T-cell (primary cell): Measurements from ENCODE around the gene CRTC3. TPM values are rescaled to one million over a fixed set of nuclear protein-coding genes. Genes with fewer than 3 reads are reported as not detected.
A peak's percentile ranks its signal among the peaks of the same experiment; 100 is the strongest.
"Not testable (repeated sequence)": the region's sequence is repeated elsewhere in the genome, so short reads cannot be mapped to it uniquely, and the experiment has no call there.

Experiments used
- ATAC-seq, 4 experiments: fragments of 200-7000 bp in 3 of 4; fragments of 150-1000 bp in 1 of 4; cut with Tn5 transposase; replicated peaks in 1 of 4; 1 replicate in 3 of 4; 2 replicates in 1 of 4; pipeline ENCODE4 v1.10.0; 2021; ENCODE audit warnings: moderate library complexity in 3 of 4, mild to moderate bottlenecking in 2 of 4, moderate number of reproducible peaks in 1 of 4
- CTCF ChIA-PET, 2 donors: fragments of 300-600 bp; sonication (Branson Sonifier 250); formaldehyde crosslinking; loops; one replicate each; lab custom pipeline; 2022; ENCODE audit warnings: antibody characterized with exemption in 2 of 2; lab: Charles Lee
- POLR2A ChIA-PET, 2 donors: fragments of 300-600 bp; sonication (Branson Sonifier 250); formaldehyde crosslinking; loops; one replicate each; lab custom pipeline; 2022; ENCODE audit warnings: antibody characterized with exemption in 2 of 2; lab: Charles Lee
- DNase-seq, 35 experiments: peaks; one replicate each; pipeline versions ENCODE4 v3.0.0 to v3.0.0-alpha.2; 2013 to 2023
- H3K27ac ChIP-seq: one replicate; pipeline ENCODE4 v1.5.1; 2013; ENCODE audit warnings: low read length
- H3K27me3 ChIP-seq, 2 experiments: replicated peaks in 1 of 2; 1 replicate in 1 of 2; 2 replicates in 1 of 2; pipeline versions ENCODE4 v1.6.1 to v1.7.0; 2013; ENCODE audit warnings: low read length in 1 of 2, mixed read lengths in 1 of 2; ENCODE audit not compliant: control insufficient read depth in 2 of 2, insufficient read depth in 2 of 2; ENCODE audit errors: extremely low read depth in 1 of 2
- H3K36me3 ChIP-seq, 2 donors: 1 replicate in 1 of 2; 2 replicates in 1 of 2; pipeline versions ENCODE4 v1.6.1 to v1.7.0; 2013; ENCODE audit warnings: low read length in 1 of 2; ENCODE audit not compliant: control insufficient read depth in 2 of 2, insufficient read depth in 1 of 2; ENCODE audit errors: extremely low read depth in 1 of 2
- H3K4me1 ChIP-seq, 2 experiments: 1 replicate in 1 of 2; 2 replicates in 1 of 2; pipeline versions ENCODE4 v1.6.1 to v1.7.0; 2013; ENCODE audit warnings: low read length in 2 of 2, mixed read lengths in 1 of 2; ENCODE audit not compliant: insufficient read depth in 2 of 2, control insufficient read depth in 1 of 2; ENCODE audit errors: extremely low read depth in 1 of 2
- H3K4me3 ChIP-seq, 2 donors: 1 replicate in 1 of 2; 2 replicates in 1 of 2; pipeline versions ENCODE4 v1.5.1 to v1.7.0; 2013; ENCODE audit warnings: mild to moderate bottlenecking in 2 of 2, low read length in 1 of 2, moderate library complexity in 1 of 2; ENCODE audit not compliant: control insufficient read depth in 1 of 2; ENCODE audit errors: extremely low read depth in 1 of 2
- H3K9me3 ChIP-seq: 2 replicates; pipeline ENCODE4 v1.7.0; 2013
- H3K27ac Mint-ChIP-seq, 2 donors: one replicate each; pipeline ENCODE4 v1.8.0; 2020 to 2021; ENCODE audit warnings: mild to moderate bottlenecking in 2 of 2, mixed read lengths in 2 of 2
- H3K27me3 Mint-ChIP-seq, 2 donors: one replicate each; pipeline ENCODE4 v1.8.0; 2021 to 2022; ENCODE audit warnings: mixed read lengths in 2 of 2
- H3K36me3 Mint-ChIP-seq: one replicate; pipeline ENCODE4 v1.8.0; 2021; ENCODE audit warnings: mixed read lengths
- H3K4me1 Mint-ChIP-seq, 3 donors: one replicate each; pipeline ENCODE4 v1.8.0; 2020 to 2022; ENCODE audit warnings: mixed read lengths in 3 of 3, mild to moderate bottlenecking in 1 of 3
- H3K4me3 Mint-ChIP-seq, 3 donors: one replicate each; pipeline ENCODE4 v1.8.0; 2020 to 2022; ENCODE audit warnings: mild to moderate bottlenecking in 3 of 3, mixed read lengths in 3 of 3, moderate library complexity in 3 of 3
- H3K9me3 Mint-ChIP-seq, 3 donors: one replicate each; pipeline ENCODE4 v1.8.0; 2020 to 2022; ENCODE audit warnings: mixed read lengths in 3 of 3
- WGBS: methylation state at CpG from one replicate; pipeline ENCODE4 v1.1.5; 2013; ENCODE audit warnings: missing lambda C conversion rate; ENCODE audit not compliant: insufficient coverage; 5-methylcytosine and 5-hydroxymethylcytosine counted together
- total RNA-seq, 35 experiments: library from RNA in 6 of 35; stranded (reverse) in 6 of 35; fragments of 120-200 nt in 1 of 35; gene quantifications; one replicate each; pipeline versions ENCODE4 v1.2.1 to v1.2.4 and lab custom pipeline; 2013 to 2026

CRTC3 gene
- total RNA-seq, 5 donors from 2014 or later (not counting 1 experiment from before 2014, with no cell fraction given), result 88.3 to 119 (median 89.1) TPM

GRCh38 chr15:90497376-90497775 is 32.3 kb upstream of the CRTC3 start:
- Mint-ChIP-seq H3K36me3 (peaks cover 65% of the 10 kb centered on the region), H3K4me3 (no peak overlapping the region), H3K27ac (no peak overlapping the region), H3K4me1 (peaks cover 14 to 16% (median 16%) of the 10 kb centered on the region in 3 donors), H3K9me3 (no peaks in the 10 kb centered on the region), H3K27me3 (no peaks in the 10 kb centered on the region)
- WGBS, result 100% methylated on average over 1 of the region's 3 CpGs
- ChIA-PET CTCF (interaction anchor here in 1 of 2 donors (0.6 kb wide), 1 partner anchor 52 kb away, joined by 6 read pairs; no protein-coding TSS in a partner anchor), POLR2A (interaction anchor here in 1 of 2 donors (0.5 kb wide), 1 partner anchor 345 kb away, joined by 4 read pairs; no protein-coding TSS in a partner anchor)
- no peaks in the 10 kb centered on the region for H3K9me3 ChIP-seq
- H3K27ac ChIP-seq, result no peak overlapping the region
- peaks cover 0 to 2% of the 10 kb centered on the region in 2 experiments for H3K4me1 ChIP-seq
- no peak overlapping the region for H3K4me3 ChIP-seq
- ATAC-seq (no peak), DNase-seq (no peak)
- H3K27me3 ChIP-seq, result no peaks in the 10 kb centered on the region
- H3K36me3 ChIP-seq, result peaks cover 7 to 79% of the 10 kb centered on the region in 2 donors

- ChIA-PET CTCF (interaction anchor here in 1 of 2 donors (0.6 kb wide), 1 partner anchor 53 kb away, joined by 6 read pairs; no protein-coding TSS in a partner anchor), POLR2A (interaction anchor here (0.5 to 0.6 kb wide), 3 partner anchors 45 to 345 kb away, joined by 3 to 4 read pairs (median 4); no protein-coding TSS in a partner anchor)
- H3K36me3 ChIP-seq, result peaks cover 7 to 77% of the 10 kb centered on the region in 2 donors
- DNase-seq, result no peak
- H3K27me3 Mint-ChIP-seq, result no peaks in the 10 kb centered on the region
- no peaks in the 10 kb centered on the region for H3K27me3 ChIP-seq
- peaks cover 0 to 2% of the 10 kb centered on the region in 2 experiments for H3K4me1 ChIP-seq
- H3K4me3 Mint-ChIP-seq, result no peak overlapping the region
- peaks cover 11 to 14% (median 13%) of the 10 kb centered on the region in 3 donors for H3K4me1 Mint-ChIP-seq
- H3K27ac Mint-ChIP-seq, result peak overlapping the region in 1 of 2 donors; percentile 37
- no peak overlapping the region for H3K4me3 ChIP-seq
- peaks cover 62% of the 10 kb centered on the region for H3K36me3 Mint-ChIP-seq
- WGBS, result 100% methylated on average over 1 of the region's 6 CpGs
- no peaks in the 10 kb centered on the region for H3K9me3 Mint-ChIP-seq
- no peak for ATAC-seq
- no peaks in the 10 kb centered on the region for H3K9me3 ChIP-seq
- no peak overlapping the region for H3K27ac ChIP-seq
Measured at GRCh38 chr15:90497912-90498311, 31.8 kb upstream of the CRTC3 start.

- no peak overlapping the region for H3K4me3 ChIP-seq
- H3K9me3 ChIP-seq, result no peaks in the 10 kb centered on the region
- Mint-ChIP-seq H3K27ac (peak overlapping the region in 1 of 2 donors; percentile 61), H3K4me1 (no peaks in the 10 kb centered on the region), H3K9me3 (no peaks in the 10 kb centered on the region), H3K36me3 (peaks cover 48% of the 10 kb centered on the region), H3K4me3 (no peak overlapping the region), H3K27me3 (no peaks in the 10 kb centered on the region)
- ATAC-seq, result no peak
- no peak overlapping the region for H3K27ac ChIP-seq
- ChIA-PET CTCF (no interaction called here), POLR2A (interaction anchor here in 1 of 2 donors (1.1 kb wide), 1 partner anchor 24 kb away, joined by 5 read pairs; no protein-coding TSS in a partner anchor)
- peaks cover 7 to 55% of the 10 kb centered on the region in 2 donors for H3K36me3 ChIP-seq
- no CpG with 5 or more reads among the region's 2 CpGs for WGBS
- H3K4me1 ChIP-seq, result no peaks in the 10 kb centered on the region
- no peak for DNase-seq
- H3K27me3 ChIP-seq, result no peaks in the 10 kb centered on the region
Measured at GRCh38 chr15:90500171-90500570, 29.6 kb upstream of the CRTC3 start.

- H3K4me1 Mint-ChIP-seq, result no peaks in the 10 kb centered on the region
- ChIA-PET POLR2A (interaction anchor here in 1 of 2 donors (0.6 kb wide), 1 partner anchor 29 kb away, joined by 3 read pairs; no protein-coding TSS in a partner anchor), CTCF (no interaction called here)
- Histone ChIP-seq H3K9me3 (no peaks in the 10 kb centered on the region), H3K27me3 (no peaks in the 10 kb centered on the region), H3K4me3 (no peak overlapping the region), H3K27ac (no peak overlapping the region), H3K36me3 (peaks cover 7 to 44% of the 10 kb centered on the region in 2 donors), H3K4me1 (no peaks in the 10 kb centered on the region)
- DNase-seq, result no peak
- no peak overlapping the region for H3K4me3 Mint-ChIP-seq
- no peaks in the 10 kb centered on the region for H3K27me3 Mint-ChIP-seq
- no CpG with 5 or more reads among the region's 4 CpGs for whole genome bisulfite sequencing
- peaks cover 41% of the 10 kb centered on the region for H3K36me3 Mint-ChIP-seq
- ATAC-seq, result no peak
- no peak overlapping the region for H3K27ac Mint-ChIP-seq
- H3K9me3 Mint-ChIP-seq, result no peaks in the 10 kb centered on the region
Measured at GRCh38 chr15:90501898-90502297, 27.8 kb upstream of the CRTC3 start.

GRCh38 chr15:90510781-90511180 is 18.9 kb upstream of the CRTC3 start:
- H3K36me3 ChIP-seq, H3K27me3 Mint-ChIP-seq, H3K27ac ChIP-seq, H3K36me3 Mint-ChIP-seq, H3K9me3 ChIP-seq, H3K27me3 ChIP-seq, H3K4me3 ChIP-seq, DNase-seq, H3K4me1 ChIP-seq, ATAC-seq, H3K9me3 Mint-ChIP-seq: not testable (repeated sequence)
- H3K4me3 Mint-ChIP-seq, result peak overlapping the region in 2 of 3 donors; percentile 64 to 73
- WGBS, result 95% methylated on average over 22 of the region's 29 CpGs
- POLR2A ChIA-PET, result interaction anchor here in 1 of 2 donors (0.6 kb wide), 1 partner anchor 1600 kb away, joined by 3 read pairs; no protein-coding TSS in a partner anchor
- H3K27ac Mint-ChIP-seq, result peak overlapping the region; percentile 65 to 78
- peaks cover 12 to 17% (median 12%) of the 10 kb centered on the region in 3 donors for H3K4me1 Mint-ChIP-seq
- CTCF ChIA-PET, result interaction anchor here in 1 of 2 donors (0.7 to 1.2 kb wide), 2 partner anchors 109 to 1562 kb away, joined by 3 read pairs; no protein-coding TSS in a partner anchor

GRCh38 chr15:90511211-90511618 is 18.5 kb upstream of the CRTC3 start:
- POLR2A ChIA-PET, result interaction anchor here in 1 of 2 donors (0.6 kb wide), 1 partner anchor 1601 kb away, joined by 3 read pairs; no protein-coding TSS in a partner anchor
- CTCF ChIA-PET, result interaction anchor here in 1 of 2 donors (0.7 to 1.2 kb wide), 2 partner anchors 108 to 1562 kb away, joined by 3 read pairs; no protein-coding TSS in a partner anchor
- not testable (repeated sequence) for H3K36me3 Mint-ChIP-seq

More at GRCh38 chr15:90511211-90511618, 18.5 kb upstream of the CRTC3 start:
- ATAC-seq, result peak in 3 of 4 experiments; percentile 28 to 56 (median 55)
- 28% methylated on average over 3 of the region's 13 CpGs for WGBS
- peak in 27 of 35 experiments; percentile 4 to 60 (median 21) for DNase-seq
- Mint-ChIP-seq H3K4me1 (peaks cover 12 to 17% (median 12%) of the 10 kb centered on the region in 3 donors), H3K4me3 (peak overlapping the region; percentile 64 to 73 (median 66)), H3K27ac (peak overlapping the region; percentile 65 to 78)
- not testable (repeated sequence) for H3K27me3 Mint-ChIP-seq, H3K36me3 ChIP-seq, H3K9me3 ChIP-seq, H3K9me3 Mint-ChIP-seq, H3K27ac ChIP-seq, H3K4me3 ChIP-seq, H3K27me3 ChIP-seq, H3K4me1 ChIP-seq
